Measurements from ENCODE around the gene PCSK4. TPM values are rescaled to one million over a fixed set of nuclear protein-coding genes. Genes with fewer than 3 reads are reported as not detected.
A peak's percentile ranks its signal among the peaks of the same experiment; 100 is the strongest.

The PCSK4 gene
- total RNA-seq, 2 donors from 2014 or later: 13.3 to 16.6 TPM

GRCh38 chr19:1516395-1516753 is 26.2 kb upstream of the PCSK4 start:
- Mint-ChIP-seq H3K36me3 (ENCODE audit: insufficient read depth in 2 of 2) (no peaks in the 10 kb centered on the region), H3K4me1 (ENCODE audit: low read depth) (peaks cover 7% of the 10 kb centered on the region), H3K9me3 (no peaks in the 10 kb centered on the region), H3K27me3 (ENCODE audit: low read depth) (no peaks in the 10 kb centered on the region), H3K27ac (no peak overlapping the region), H3K4me3 (no peak overlapping the region)
- DNase-seq: no peak
- no peak for ATAC-seq (replicated peaks in 1 of 2)

- no peaks in the 10 kb centered on the region for H3K36me3 Mint-ChIP-seq (ENCODE audit: insufficient read depth in 2 of 2)
- H3K4me1 Mint-ChIP-seq (ENCODE audit: low read depth): peaks cover 12% of the 10 kb centered on the region
- no peak for ATAC-seq (replicated peaks in 1 of 2)
- no peak overlapping the region for H3K27ac Mint-ChIP-seq
- H3K9me3 Mint-ChIP-seq: no peaks in the 10 kb centered on the region
- no peak overlapping the region for H3K4me3 Mint-ChIP-seq
- DNase-seq: no peak
- no peaks in the 10 kb centered on the region for H3K27me3 Mint-ChIP-seq (ENCODE audit: low read depth)
These were observed 25.0 kb upstream of the PCSK4 start for GRCh38 chr19:1514986-1515721.

- H3K9me3 Mint-ChIP-seq: no peaks in the 10 kb centered on the region
- DNase-seq (no peak), ATAC-seq (replicated peaks in 1 of 2) (no peak)
- H3K27me3 Mint-ChIP-seq (ENCODE audit: low read depth): no peaks in the 10 kb centered on the region
- H3K36me3 Mint-ChIP-seq (ENCODE audit: insufficient read depth in 2 of 2): no peaks in the 10 kb centered on the region
- peak overlapping the region in 1 of 2 donors; percentile 59 for H3K4me3 Mint-ChIP-seq
- H3K27ac Mint-ChIP-seq: no peak overlapping the region
- H3K4me1 Mint-ChIP-seq (ENCODE audit: low read depth): peaks cover 17% of the 10 kb centered on the region
These were observed 24.1 kb upstream of the PCSK4 start for GRCh38 chr19:1514295-1514661.

GRCh38 chr19:1513499-1514294 is 23.5 kb upstream of the PCSK4 start:
- no peaks in the 10 kb centered on the region for H3K9me3 Mint-ChIP-seq
- no peaks in the 10 kb centered on the region for H3K27me3 Mint-ChIP-seq (ENCODE audit: low read depth)
- peak; percentile 82 to 88 for DNase-seq
- H3K36me3 Mint-ChIP-seq (ENCODE audit: insufficient read depth in 2 of 2): no peaks in the 10 kb centered on the region
- peaks cover 19% of the 10 kb centered on the region for H3K4me1 Mint-ChIP-seq (ENCODE audit: low read depth)
- H3K4me3 Mint-ChIP-seq: peak overlapping the region; percentile 1 to 59
- H3K27ac Mint-ChIP-seq: no peak overlapping the region
- peak; percentile 61 to 68 for ATAC-seq (replicated peaks in 1 of 2)

- Mint-ChIP-seq H3K36me3 (ENCODE audit: insufficient read depth in 2 of 2) (no peaks in the 10 kb centered on the region), H3K4me1 (ENCODE audit: low read depth) (peaks cover 23% of the 10 kb centered on the region), H3K27me3 (ENCODE audit: low read depth) (no peaks in the 10 kb centered on the region), H3K27ac (no peak within 1 kb of the TSS), H3K9me3 (no peaks in the 10 kb centered on the region), H3K4me3 (peak within 1 kb of the TSS; percentile 81 to 82)
- ATAC-seq (replicated peaks in 1 of 2): peak; percentile 87
- peak; percentile 85 for DNase-seq
These were observed 22.7 kb upstream of the PCSK4 start, which contains the start of gene ADAMTSL5 for GRCh38 chr19:1512671-1513498. TSS of gene ADAMTSL5 (minus strand) at chr19:1513019. CDS start at chr19:1510943, 2,076 bp downstream.

GRCh38 chr19:1511318-1512317 is 21.5 kb upstream of the PCSK4 start:
- Mint-ChIP-seq H3K4me3 (peak overlapping the region; percentile 81 to 82), H3K27me3 (ENCODE audit: low read depth) (no peaks in the 10 kb centered on the region), H3K4me1 (ENCODE audit: low read depth) (peaks cover 29% of the 10 kb centered on the region), H3K27ac (no peak overlapping the region), H3K9me3 (no peaks in the 10 kb centered on the region), H3K36me3 (ENCODE audit: insufficient read depth in 2 of 2) (no peaks in the 10 kb centered on the region)
- ATAC-seq (replicated peaks in 1 of 2): no peak
- no peak for DNase-seq

GRCh38 chr19:1510807-1511206 is 20.7 kb upstream of the PCSK4 start:
- no peaks in the 10 kb centered on the region for H3K36me3 Mint-ChIP-seq (ENCODE audit: insufficient read depth in 2 of 2)
- no peak for ATAC-seq (replicated peaks in 1 of 2)
- no peaks in the 10 kb centered on the region for H3K27me3 Mint-ChIP-seq (ENCODE audit: low read depth)
- H3K9me3 Mint-ChIP-seq: no peaks in the 10 kb centered on the region
- no peak overlapping the region for H3K4me3 Mint-ChIP-seq
- H3K4me1 Mint-ChIP-seq (ENCODE audit: low read depth): peaks cover 29% of the 10 kb centered on the region
- no peak overlapping the region for H3K27ac Mint-ChIP-seq
- DNase-seq: no peak

GRCh38 chr19:1510442-1510806 is 20.3 kb upstream of the PCSK4 start:
- H3K36me3 Mint-ChIP-seq (ENCODE audit: insufficient read depth in 2 of 2): no peaks in the 10 kb centered on the region
- H3K27ac Mint-ChIP-seq: no peak overlapping the region
- DNase-seq: no peak
- H3K4me3 Mint-ChIP-seq: no peak overlapping the region
- H3K4me1 Mint-ChIP-seq (ENCODE audit: low read depth): peaks cover 29% of the 10 kb centered on the region
- no peaks in the 10 kb centered on the region for H3K27me3 Mint-ChIP-seq (ENCODE audit: low read depth)
- H3K9me3 Mint-ChIP-seq: no peaks in the 10 kb centered on the region
- no peak for ATAC-seq (replicated peaks in 1 of 2)

- DNase-seq: no peak
- Mint-ChIP-seq H3K9me3 (no peaks in the 10 kb centered on the region), H3K27me3 (ENCODE audit: low read depth) (no peaks in the 10 kb centered on the region), H3K4me3 (no peak overlapping the region), H3K4me1 (ENCODE audit: low read depth) (peaks cover 29% of the 10 kb centered on the region), H3K27ac (no peak overlapping the region), H3K36me3 (ENCODE audit: insufficient read depth in 2 of 2) (no peaks in the 10 kb centered on the region)
- ATAC-seq (replicated peaks in 1 of 2): no peak
These were observed 19.7 kb upstream of the PCSK4 start for GRCh38 chr19:1509602-1510441.

GRCh38 chr19:1508507-1508856 is 18.3 kb upstream of the PCSK4 start:
- H3K27ac Mint-ChIP-seq: no peak overlapping the region

GRCh38 chr19:1507763-1508506 is 17.8 kb upstream of the PCSK4 start:
- peaks cover 33% of the 10 kb centered on the region for H3K4me1 Mint-ChIP-seq (ENCODE audit: low read depth)
- H3K27ac Mint-ChIP-seq: no peak overlapping the region
- peak overlapping the region; percentile 87 to 91 for H3K4me3 Mint-ChIP-seq
- ATAC-seq (replicated peaks in 1 of 2): peak; percentile 92 to 93
- no peaks in the 10 kb centered on the region for H3K36me3 Mint-ChIP-seq (ENCODE audit: insufficient read depth in 2 of 2)
- H3K9me3 Mint-ChIP-seq: no peaks in the 10 kb centered on the region
- DNase-seq: peak; percentile 93 to 95
- H3K27me3 Mint-ChIP-seq (ENCODE audit: low read depth): peaks cover 2% of the 10 kb centered on the region

More at GRCh38 chr19:1508507-1508856, 18.3 kb upstream of the PCSK4 start:
- H3K36me3 Mint-ChIP-seq (ENCODE audit: insufficient read depth in 2 of 2): no peaks in the 10 kb centered on the region
- H3K27me3 Mint-ChIP-seq (ENCODE audit: low read depth): no peaks in the 10 kb centered on the region
- no peaks in the 10 kb centered on the region for H3K9me3 Mint-ChIP-seq
- peaks cover 29% of the 10 kb centered on the region for H3K4me1 Mint-ChIP-seq (ENCODE audit: low read depth)
- H3K4me3 Mint-ChIP-seq: peak overlapping the region; percentile 87 to 91
- ATAC-seq (replicated peaks in 1 of 2) (no peak), DNase-seq (no peak)

Measured in activated T-cell treated with anti-CD3 and anti-CD28 coated beads, Interleukin-2, amount 50 U/mL, for 72 hours (primary cell).